Nephron progenitor cell (in vitro differentiated cells): ENCODE results near the gene ASCC1.

ENCODE experiments used
- DNase-seq: peaks from one replicate; pipeline ENCODE4 v3.0.0; 2021
- H3K27ac Mint-ChIP-seq: 2 replicates; pipeline ENCODE4 v1.8.0; 2021; ENCODE audit warnings: mild to moderate bottlenecking, moderate library complexity, mixed read lengths
- H3K27me3 Mint-ChIP-seq: 2 replicates; pipeline ENCODE4 v1.8.0; 2021; ENCODE audit warnings: mild to moderate bottlenecking, low read depth, mixed read lengths; ENCODE audit not compliant: poor library complexity
- H3K36me3 Mint-ChIP-seq: 2 replicates; pipeline ENCODE4 v1.8.0; 2021; ENCODE audit warnings: low read depth, mixed read lengths
- H3K4me1 Mint-ChIP-seq: 2 replicates; pipeline ENCODE4 v1.8.0; 2021; ENCODE audit warnings: mixed read lengths
- H3K4me3 Mint-ChIP-seq: 2 replicates; pipeline ENCODE4 v1.8.0; 2021; ENCODE audit warnings: mild to moderate bottlenecking, moderate library complexity, mixed read lengths
- H3K9me3 Mint-ChIP-seq: 2 replicates; pipeline ENCODE4 v1.8.0; 2021; ENCODE audit warnings: mild to moderate bottlenecking, moderate library complexity, mixed read lengths
- CTCF ChIP-seq: fragments of 200-600 bp; sonication (generic); IDR thresholded peaks from 2 replicates; pipeline ENCODE4 v1.5.0; 2021; ENCODE audit warnings: antibody characterized with exemption

Gene ASCC1

GRCh38 chr10:72062382-72062781 is 153.7 kb downstream of the ASCC1 start:
- Mint-ChIP-seq H3K9me3 (no peaks in the 10 kb centered on the region), H3K4me3 (no peak overlapping the region), H3K4me1 (peaks cover 76% of the 10 kb centered on the region), H3K36me3 (peaks cover 31% of the 10 kb centered on the region), H3K27me3 (peaks cover 4% of the 10 kb centered on the region), H3K27ac (no peak overlapping the region)
- no peak for TF ChIP-seq CTCF
- DNase-seq, result no peak

GRCh38 chr10:72061930-72062329 is 154.1 kb downstream of the ASCC1 start:
- peaks cover 26% of the 10 kb centered on the region for H3K36me3 Mint-ChIP-seq
- peaks cover 4% of the 10 kb centered on the region for H3K27me3 Mint-ChIP-seq
- peaks cover 74% of the 10 kb centered on the region for H3K4me1 Mint-ChIP-seq
- H3K27ac Mint-ChIP-seq, result peak overlapping the region; percentile 74
- no peak for TF ChIP-seq CTCF
- H3K9me3 Mint-ChIP-seq, result no peaks in the 10 kb centered on the region
- no peak overlapping the region for H3K4me3 Mint-ChIP-seq
- DNase-seq, result no peak

GRCh38 chr10:72061491-72061890 is 154.6 kb downstream of the ASCC1 start:
- H3K36me3 Mint-ChIP-seq, result peaks cover 22% of the 10 kb centered on the region
- peaks cover 70% of the 10 kb centered on the region for H3K4me1 Mint-ChIP-seq

GRCh38 chr10:72059843-72060822 is 155.9 kb downstream of the ASCC1 start:
- H3K4me1 Mint-ChIP-seq, result peaks cover 68% of the 10 kb centered on the region
- peak overlapping the region; percentile 8 for H3K27ac Mint-ChIP-seq
- DNase-seq, result no peak
- TF ChIP-seq CTCF, result no peak
- peaks cover 5% of the 10 kb centered on the region for H3K27me3 Mint-ChIP-seq
- H3K36me3 Mint-ChIP-seq, result peaks cover 9% of the 10 kb centered on the region
- no peaks in the 10 kb centered on the region for H3K9me3 Mint-ChIP-seq
- no peak overlapping the region for H3K4me3 Mint-ChIP-seq

More at GRCh38 chr10:72061491-72061890, 154.6 kb downstream of the ASCC1 start:
- peaks cover 4% of the 10 kb centered on the region for H3K27me3 Mint-ChIP-seq
- H3K9me3 Mint-ChIP-seq, result no peaks in the 10 kb centered on the region
- TF ChIP-seq CTCF, result no peak
- H3K4me3 Mint-ChIP-seq, result no peak overlapping the region
- DNase-seq, result no peak
- H3K27ac Mint-ChIP-seq, result no peak overlapping the region

GRCh38 chr10:72058989-72059842 is 156.9 kb downstream of the ASCC1 start:
- H3K27me3 Mint-ChIP-seq, result peaks cover 5% of the 10 kb centered on the region
- no peak for DNase-seq
- peaks cover 5% of the 10 kb centered on the region for H3K36me3 Mint-ChIP-seq
- H3K4me1 Mint-ChIP-seq, result peaks cover 65% of the 10 kb centered on the region
- peak overlapping the region; percentile 57 for H3K27ac Mint-ChIP-seq
- H3K4me3 Mint-ChIP-seq, result no peak overlapping the region
- no peak for TF ChIP-seq CTCF
- H3K9me3 Mint-ChIP-seq, result no peaks in the 10 kb centered on the region
